ENCODE measurements around the gene ARHGAP26. TPM values are rescaled to one million over a fixed set of nuclear protein-coding genes. Genes with fewer than 3 reads are reported as not detected.

ARHGAP26 gene
- total RNA-seq, 1 donor: 1.7 TPM

DNA sequence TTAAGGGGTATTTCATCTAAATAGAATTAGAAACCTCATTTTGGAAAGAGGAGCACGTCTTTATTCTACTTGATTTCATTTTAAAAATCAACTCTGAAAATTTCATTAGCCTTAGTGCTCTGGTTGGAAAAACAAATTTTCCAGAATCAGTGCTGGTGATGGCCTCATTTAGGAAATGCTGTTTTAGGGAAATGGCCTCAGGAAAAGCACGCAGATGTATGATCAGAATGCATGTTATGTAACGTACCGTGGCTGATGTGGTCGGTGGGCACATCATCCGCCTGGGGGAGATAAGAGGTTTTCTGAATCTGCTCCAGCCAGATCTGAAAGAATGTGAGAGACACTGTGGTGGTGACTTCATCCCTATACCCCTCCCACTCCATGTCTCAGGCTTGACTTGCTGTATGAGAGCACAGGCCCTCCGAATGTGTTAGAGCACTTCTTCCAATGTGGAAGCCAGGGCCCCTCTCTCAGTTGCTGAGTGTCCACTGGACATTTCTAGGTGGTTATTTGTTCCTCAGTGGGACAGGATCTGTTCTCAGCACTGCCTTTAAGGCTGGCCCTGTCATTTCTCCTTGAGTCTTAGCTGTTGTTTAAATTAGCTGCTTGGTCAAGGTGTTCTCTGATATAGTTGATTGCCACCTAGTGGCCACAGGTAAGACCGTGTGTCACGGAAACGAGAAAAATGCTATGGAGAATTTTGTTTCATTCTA lies 96.5 kb downstream of the ARHGAP26 start:
- TF ChIP-seq, protein P1, sequence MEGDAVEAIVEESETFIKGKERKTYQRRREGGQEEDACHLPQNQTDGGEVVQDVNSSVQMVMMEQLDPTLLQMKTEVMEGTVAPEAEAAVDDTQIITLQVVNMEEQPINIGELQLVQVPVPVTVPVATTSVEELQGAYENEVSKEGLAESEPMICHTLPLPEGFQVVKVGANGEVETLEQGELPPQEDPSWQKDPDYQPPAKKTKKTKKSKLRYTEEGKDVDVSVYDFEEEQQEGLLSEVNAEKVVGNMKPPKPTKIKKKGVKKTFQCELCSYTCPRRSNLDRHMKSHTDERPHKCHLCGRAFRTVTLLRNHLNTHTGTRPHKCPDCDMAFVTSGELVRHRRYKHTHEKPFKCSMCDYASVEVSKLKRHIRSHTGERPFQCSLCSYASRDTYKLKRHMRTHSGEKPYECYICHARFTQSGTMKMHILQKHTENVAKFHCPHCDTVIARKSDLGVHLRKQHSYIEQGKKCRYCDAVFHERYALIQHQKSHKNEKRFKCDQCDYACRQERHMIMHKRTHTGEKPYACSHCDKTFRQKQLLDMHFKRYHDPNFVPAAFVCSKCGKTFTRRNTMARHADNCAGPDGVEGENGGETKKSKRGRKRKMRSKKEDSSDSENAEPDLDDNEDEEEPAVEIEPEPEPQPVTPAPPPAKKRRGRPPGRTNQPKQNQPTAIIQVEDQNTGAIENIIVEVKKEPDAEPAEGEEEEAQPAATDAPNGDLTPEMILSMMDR (IDR thresholded peaks at IDR 0.05; ENCODE audit: insufficient read depth, low read depth, low read length): peak; percentile 68
- peak; percentile 59 for DNase-seq (ENCODE audit: low read depth)
- no peak overlapping the region for H3K4me3 ChIP-seq (ENCODE audit: low read depth, low read length)

DNA sequence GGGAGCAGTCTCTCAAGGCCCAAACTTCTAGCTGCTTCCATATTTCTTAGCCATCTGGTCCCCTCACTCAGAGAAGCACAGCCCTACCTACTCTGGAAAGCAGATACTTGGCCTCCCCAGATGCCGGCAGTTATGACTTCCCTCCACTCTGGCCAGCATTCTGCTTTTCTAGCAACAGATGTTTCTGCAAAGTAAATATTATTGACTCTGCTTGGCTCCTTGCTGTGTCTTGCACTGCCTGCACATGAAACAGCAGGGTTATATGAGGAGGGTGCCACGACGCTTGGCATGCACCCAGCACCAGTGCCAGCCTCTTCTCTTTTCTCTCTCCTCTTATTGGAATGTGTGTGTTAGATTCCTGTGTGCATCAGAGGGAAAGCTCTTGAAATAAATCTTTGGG lies 99.7 kb downstream of the ARHGAP26 start:
- TF ChIP-seq, protein P1 (IDR thresholded peaks at IDR 0.05; ENCODE audit: insufficient read depth, low read depth, low read length): no peak
- H3K4me3 ChIP-seq (ENCODE audit: low read depth, low read length): no peak overlapping the region
- peak; percentile 26 for DNase-seq (ENCODE audit: low read depth)

- TF ChIP-seq, protein P1 (IDR thresholded peaks at IDR 0.05; ENCODE audit: insufficient read depth, low read depth, low read length): no peak
- no peak overlapping the region for H3K4me3 ChIP-seq (ENCODE audit: low read depth, low read length)
- DNase-seq (ENCODE audit: low read depth): no peak
These were observed 100.6 kb downstream of the ARHGAP26 start for GRCh38 chr5:142870532-142871362.

- TF ChIP-seq, protein P1 (IDR thresholded peaks at IDR 0.05; ENCODE audit: insufficient read depth, low read depth, low read length): no peak
- H3K4me3 ChIP-seq (ENCODE audit: low read depth, low read length): no peak overlapping the region
- peak; percentile 40 for DNase-seq (ENCODE audit: low read depth)
These were observed 101.4 kb downstream of the ARHGAP26 start for GRCh38 chr5:142871363-142872193.

DNA sequence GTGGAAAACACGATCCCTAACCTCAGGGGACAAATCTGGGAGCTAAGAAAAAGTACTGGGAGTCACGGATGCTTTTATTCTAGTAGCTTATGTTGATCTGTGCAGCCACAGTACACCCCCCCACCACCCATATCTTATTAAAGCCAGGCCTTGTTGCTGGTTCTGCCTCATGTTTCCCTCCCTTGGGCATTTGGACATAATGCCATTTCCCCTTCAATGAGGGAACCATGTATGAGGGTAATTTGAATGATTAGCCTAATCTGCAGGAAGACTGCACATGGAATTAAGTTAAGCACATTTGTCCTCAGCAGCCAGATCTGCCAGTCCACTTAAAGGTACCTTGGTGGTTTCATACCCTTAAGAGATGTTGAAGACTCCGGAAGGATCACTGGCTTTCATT lies 102.0 kb downstream of the ARHGAP26 start:
- TF ChIP-seq, protein P1 (IDR thresholded peaks at IDR 0.05; ENCODE audit: insufficient read depth, low read depth, low read length): no peak
- no peak overlapping the region for H3K4me3 ChIP-seq (ENCODE audit: low read depth, low read length)
- DNase-seq (ENCODE audit: low read depth): no peak

GRCh38 chr5:142872795-142873194 lies 102.6 kb downstream of the ARHGAP26 start:
- DNase-seq (ENCODE audit: low read depth): no peak
- no peak overlapping the region for H3K4me3 ChIP-seq (ENCODE audit: low read depth, low read length)
- TF ChIP-seq, protein P1 (IDR thresholded peaks at IDR 0.05; ENCODE audit: insufficient read depth, low read depth, low read length): no peak
